GM23338 (cell line): ENCODE data around the gene RNF151. TPM values are rescaled to one million over a fixed set of nuclear protein-coding genes. Genes with fewer than 3 reads are reported as not detected.

Source experiments
- ATAC-seq: fragments of 200-7000 bp; cut with Tn5 transposase; 3 replicates; pipeline ENCODE4 v1.9.1; 2020
- DNase-seq: peaks from one replicate; pipeline ENCODE4 v3.0.0-alpha.2; 2015; ENCODE audit warnings: low spot score
- H2AFZ ChIP-seq: fragments of 200-600 bp; sonication (generic); 2 replicates; pipeline ENCODE4 v1.8.0; 2016; ENCODE audit warnings: antibody characterized with exemption, mild to moderate bottlenecking, moderate library complexity
- H3F3A ChIP-seq: fragments of 200-600 bp; sonication (generic); replicated peaks from 2 replicates; pipeline ENCODE4 v1.8.0; 2017; ENCODE audit warnings: antibody characterized with exemption, mixed run types, low read depth
- H3K27ac ChIP-seq: fragments of 200-600 bp; sonication (generic); 2 replicates; pipeline ENCODE4 v1.6.1; 2016; ENCODE audit warnings: low read depth
- H3K27me3 ChIP-seq: fragments of 200-600 bp; sonication (generic); 2 replicates; pipeline ENCODE4 v1.8.0; 2016; ENCODE audit warnings: mild to moderate bottlenecking, mixed run types, moderate library complexity; ENCODE audit not compliant: insufficient read depth
- H3K36me3 ChIP-seq: fragments of 200-600 bp; sonication (generic); 2 replicates; pipeline ENCODE4 v1.8.0; 2016; ENCODE audit warnings: mild to moderate bottlenecking; ENCODE audit not compliant: insufficient read depth
- H3K4me1 ChIP-seq: fragments of 200-600 bp; sonication (generic); 2 replicates; pipeline ENCODE4 v1.8.0; 2016; ENCODE audit warnings: mild to moderate bottlenecking, moderate library complexity; ENCODE audit not compliant: insufficient read depth
- H3K4me2 ChIP-seq: fragments of 200-600 bp; sonication (generic); 2 replicates; pipeline ENCODE4 v1.7.1; 2017; ENCODE audit warnings: mixed run types
- H3K4me3 ChIP-seq: fragments of 200-600 bp; sonication (generic); 2 replicates; pipeline ENCODE4 v1.6.1; 2016; ENCODE audit warnings: mixed run types
- H3K79me2 ChIP-seq: fragments of 200-600 bp; sonication (generic); replicated peaks from 2 replicates; pipeline ENCODE4 v1.8.0; 2017; ENCODE audit warnings: mild to moderate bottlenecking; ENCODE audit not compliant: insufficient read depth
- H3K9me2 ChIP-seq: fragments of 200-600 bp; sonication (generic); 2 replicates; pipeline ENCODE4 v1.8.0; 2017; ENCODE audit not compliant: insufficient read depth
- H4K20me1 ChIP-seq: fragments of 200-600 bp; sonication (generic); replicated peaks from 2 replicates; pipeline ENCODE4 v1.8.0; 2017; ENCODE audit warnings: mild to moderate bottlenecking; ENCODE audit not compliant: insufficient read depth
- H3K27ac Mint-ChIP-seq: 2 replicates; pipeline ENCODE4 v1.8.0; 2020; ENCODE audit warnings: inconsistent platforms, mild to moderate bottlenecking, moderate library complexity, mixed read lengths
- H3K27me3 Mint-ChIP-seq: 3 replicates; pipeline ENCODE4 v1.8.0; 2022; ENCODE audit warnings: low read depth, mild to moderate bottlenecking, moderate library complexity, mixed read lengths, inconsistent platforms; ENCODE audit not compliant: insufficient read depth, poor library complexity
- H3K36me3 Mint-ChIP-seq: 3 replicates; pipeline ENCODE4 v1.8.0; 2021; ENCODE audit warnings: low read depth, mild to moderate bottlenecking, inconsistent platforms, moderate library complexity, mixed read lengths
- H3K4me1 Mint-ChIP-seq: 3 replicates; pipeline ENCODE4 v1.8.0; 2020; ENCODE audit warnings: mild to moderate bottlenecking, inconsistent platforms, mixed read lengths
- H3K4me3 Mint-ChIP-seq: 3 replicates; pipeline ENCODE4 v1.8.0; 2021; ENCODE audit warnings: moderate library complexity, mild to moderate bottlenecking, inconsistent platforms, mixed read lengths
- H3K9me3 Mint-ChIP-seq: 3 replicates; pipeline ENCODE4 v1.8.0; 2020; ENCODE audit warnings: moderate library complexity, mild to moderate bottlenecking, inconsistent platforms, mixed read lengths
- CREB1 ChIP-seq: fragments of 250-450 bp; sonication (Bioruptor Pico); IDR thresholded peaks from 2 replicates; pipeline ENCODE4 v1.5.0; 2020; ENCODE audit warnings: low read depth, mild to moderate bottlenecking, moderate library complexity
- EZH2 ChIP-seq: fragments of 200-600 bp; sonication (generic); IDR thresholded peaks from one replicate; pipeline ENCODE4 v1.8.0; 2017; ENCODE audit warnings: antibody characterized with exemption, mild to moderate bottlenecking, low read depth; ENCODE audit not compliant: unreplicated experiment
- EZH2phosphoT487 ChIP-seq: fragments of 200-600 bp; sonication (generic); IDR thresholded peaks from one replicate; pipeline ENCODE4 v1.8.1; 2018; ENCODE audit warnings: antibody characterized with exemption; ENCODE audit not compliant: unreplicated experiment
- JUNB ChIP-seq: IDR thresholded peaks from one replicate; pipeline ENCODE4 v1.6.1; 2016; ENCODE audit warnings: antibody characterized with exemption; ENCODE audit not compliant: unreplicated experiment
- NANOG ChIP-seq: IDR thresholded peaks from 2 replicates; pipeline ENCODE4 v1.6.1; 2016; ENCODE audit warnings: antibody characterized with exemption, borderline replicate concordance
- POLR2AphosphoS5 ChIP-seq: IDR thresholded peaks from 2 replicates; pipeline ENCODE4 v1.6.1; 2016; ENCODE audit warnings: antibody characterized with exemption, low read depth
- STAT1 ChIP-seq: IDR thresholded peaks from one replicate; pipeline ENCODE4 v1.6.1; 2016; ENCODE audit warnings: antibody characterized with exemption; ENCODE audit not compliant: unreplicated experiment
- ZNF114 ChIP-seq: fragments of 250-450 bp; sonication (Bioruptor Pico); IDR thresholded peaks from 2 replicates; pipeline ENCODE4 v1.5.0; 2020; ENCODE audit warnings: mild to moderate bottlenecking, moderate library complexity
- ZNF331 ChIP-seq: fragments of 250-450 bp; sonication (Bioruptor Pico); IDR thresholded peaks from 2 replicates; pipeline ENCODE4 v1.5.0; 2020; ENCODE audit warnings: low read depth, mild to moderate bottlenecking, moderate library complexity
- polyA plus RNA-seq: library from polyadenylated mRNA; unstranded; fragments of >200 nt; fragmentation: Nextera tagmentation; extraction: Ambion mirVana; gene quantifications from 2 replicates; pipeline ENCODE4 v1.2.1, GENCODE V29; 2016
- total RNA-seq: library from RNA; depleted of rRNA; stranded (reverse); fragments of >200 nt; shearing (Covaris generic); gene quantifications from 2 replicates; pipeline ENCODE4 v1.2.3, GENCODE V29; 2014
- TF ChIP-seq, protein P1 (sequence below), 2 experiments: fragments of 200-600 bp in 1 of 2; sonication (generic) in 1 of 2; conservative IDR thresholded peaks; 2 replicates each; pipeline versions ENCODE4 v1.5.1 to v1.6.1; 2016 to 2017; ENCODE audit warnings: antibody characterized with exemption in 2 of 2, low read depth in 2 of 2, mild to moderate bottlenecking in 2 of 2, moderate library complexity in 1 of 2
- TF ChIP-seq, protein P2 (sequence below): IDR thresholded peaks from 2 replicates; pipeline ENCODE4 v1.6.1; 2016; ENCODE audit warnings: antibody characterized with exemption
- TF ChIP-seq, protein P3 (sequence below): IDR thresholded peaks from one replicate; pipeline ENCODE4 v1.6.1; 2018; ENCODE audit warnings: antibody characterized with exemption; ENCODE audit not compliant: unreplicated experiment
- TF ChIP-seq, protein P4 (sequence below): fragments of 250-450 bp; sonication (Bioruptor Pico); IDR thresholded peaks from 2 replicates; pipeline ENCODE4 v1.5.0; 2020; ENCODE audit warnings: mild to moderate bottlenecking, moderate library complexity

RNF151 gene
- total and polyA plus RNA-seq, 2 experiments from 2014 or later, result not detected

DNA sequence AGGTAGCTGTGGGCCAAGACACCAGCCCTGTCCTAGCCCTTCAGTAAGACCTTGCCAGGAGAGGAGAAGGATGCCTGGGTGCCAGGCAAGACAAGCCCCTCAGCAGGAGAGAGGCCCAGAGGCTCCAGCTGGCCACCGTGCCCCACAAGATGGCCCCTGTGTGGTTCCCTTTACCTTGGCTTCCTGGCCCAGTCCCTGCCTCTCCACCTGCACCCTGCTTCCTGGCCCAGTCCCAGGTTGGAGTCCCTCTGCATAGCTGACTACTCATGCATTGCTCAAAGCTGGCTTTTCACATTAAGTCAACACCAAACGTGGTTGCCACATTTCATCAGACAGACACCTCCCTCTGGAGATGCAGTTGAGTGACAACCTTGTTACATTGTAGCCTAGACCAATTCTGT is 27.1 kb downstream of the RNF151 start:
- H3K4me2 ChIP-seq, result peak overlapping the region; percentile 88; the same call in 1 of the 2 replicates
- peaks cover 12% of the 10 kb centered on the region for H3K4me1 Mint-ChIP-seq
- no peaks in the 10 kb centered on the region; the same call in 1 of the 2 replicates for H3K36me3 ChIP-seq
- H3K9me2 ChIP-seq, result no peaks in the 10 kb centered on the region
- peaks cover 16% of the 10 kb centered on the region for H3F3A ChIP-seq
- no peak overlapping the region for H3K27ac Mint-ChIP-seq
- peaks cover 23% of the 10 kb centered on the region for H3K27me3 Mint-ChIP-seq
- peak overlapping the region; percentile 68 for H3K4me3 Mint-ChIP-seq
- peaks cover 16% of the 10 kb centered on the region for H3K36me3 Mint-ChIP-seq
- H3K9me3 Mint-ChIP-seq, result no peaks in the 10 kb centered on the region
- peaks cover 4% of the 10 kb centered on the region; the same call in 1 of the 2 replicates for H3K79me2 ChIP-seq
- no peak overlapping the region for H2AFZ ChIP-seq
- no peak for ATAC-seq
- H3K27ac ChIP-seq, result no peak overlapping the region
- no peak for TF ChIP-seq EZH2phosphoT487
- TF ChIP-seq, protein P1, sequence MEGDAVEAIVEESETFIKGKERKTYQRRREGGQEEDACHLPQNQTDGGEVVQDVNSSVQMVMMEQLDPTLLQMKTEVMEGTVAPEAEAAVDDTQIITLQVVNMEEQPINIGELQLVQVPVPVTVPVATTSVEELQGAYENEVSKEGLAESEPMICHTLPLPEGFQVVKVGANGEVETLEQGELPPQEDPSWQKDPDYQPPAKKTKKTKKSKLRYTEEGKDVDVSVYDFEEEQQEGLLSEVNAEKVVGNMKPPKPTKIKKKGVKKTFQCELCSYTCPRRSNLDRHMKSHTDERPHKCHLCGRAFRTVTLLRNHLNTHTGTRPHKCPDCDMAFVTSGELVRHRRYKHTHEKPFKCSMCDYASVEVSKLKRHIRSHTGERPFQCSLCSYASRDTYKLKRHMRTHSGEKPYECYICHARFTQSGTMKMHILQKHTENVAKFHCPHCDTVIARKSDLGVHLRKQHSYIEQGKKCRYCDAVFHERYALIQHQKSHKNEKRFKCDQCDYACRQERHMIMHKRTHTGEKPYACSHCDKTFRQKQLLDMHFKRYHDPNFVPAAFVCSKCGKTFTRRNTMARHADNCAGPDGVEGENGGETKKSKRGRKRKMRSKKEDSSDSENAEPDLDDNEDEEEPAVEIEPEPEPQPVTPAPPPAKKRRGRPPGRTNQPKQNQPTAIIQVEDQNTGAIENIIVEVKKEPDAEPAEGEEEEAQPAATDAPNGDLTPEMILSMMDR (conservative IDR thresholded peaks at IDR 0.05; ENCODE audit: low read depth in 2 of 2), result no peak
- TF ChIP-seq, protein P2, sequence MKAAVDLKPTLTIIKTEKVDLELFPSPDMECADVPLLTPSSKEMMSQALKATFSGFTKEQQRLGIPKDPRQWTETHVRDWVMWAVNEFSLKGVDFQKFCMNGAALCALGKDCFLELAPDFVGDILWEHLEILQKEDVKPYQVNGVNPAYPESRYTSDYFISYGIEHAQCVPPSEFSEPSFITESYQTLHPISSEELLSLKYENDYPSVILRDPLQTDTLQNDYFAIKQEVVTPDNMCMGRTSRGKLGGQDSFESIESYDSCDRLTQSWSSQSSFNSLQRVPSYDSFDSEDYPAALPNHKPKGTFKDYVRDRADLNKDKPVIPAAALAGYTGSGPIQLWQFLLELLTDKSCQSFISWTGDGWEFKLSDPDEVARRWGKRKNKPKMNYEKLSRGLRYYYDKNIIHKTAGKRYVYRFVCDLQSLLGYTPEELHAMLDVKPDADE, result no peak
- TF ChIP-seq, protein P3, sequence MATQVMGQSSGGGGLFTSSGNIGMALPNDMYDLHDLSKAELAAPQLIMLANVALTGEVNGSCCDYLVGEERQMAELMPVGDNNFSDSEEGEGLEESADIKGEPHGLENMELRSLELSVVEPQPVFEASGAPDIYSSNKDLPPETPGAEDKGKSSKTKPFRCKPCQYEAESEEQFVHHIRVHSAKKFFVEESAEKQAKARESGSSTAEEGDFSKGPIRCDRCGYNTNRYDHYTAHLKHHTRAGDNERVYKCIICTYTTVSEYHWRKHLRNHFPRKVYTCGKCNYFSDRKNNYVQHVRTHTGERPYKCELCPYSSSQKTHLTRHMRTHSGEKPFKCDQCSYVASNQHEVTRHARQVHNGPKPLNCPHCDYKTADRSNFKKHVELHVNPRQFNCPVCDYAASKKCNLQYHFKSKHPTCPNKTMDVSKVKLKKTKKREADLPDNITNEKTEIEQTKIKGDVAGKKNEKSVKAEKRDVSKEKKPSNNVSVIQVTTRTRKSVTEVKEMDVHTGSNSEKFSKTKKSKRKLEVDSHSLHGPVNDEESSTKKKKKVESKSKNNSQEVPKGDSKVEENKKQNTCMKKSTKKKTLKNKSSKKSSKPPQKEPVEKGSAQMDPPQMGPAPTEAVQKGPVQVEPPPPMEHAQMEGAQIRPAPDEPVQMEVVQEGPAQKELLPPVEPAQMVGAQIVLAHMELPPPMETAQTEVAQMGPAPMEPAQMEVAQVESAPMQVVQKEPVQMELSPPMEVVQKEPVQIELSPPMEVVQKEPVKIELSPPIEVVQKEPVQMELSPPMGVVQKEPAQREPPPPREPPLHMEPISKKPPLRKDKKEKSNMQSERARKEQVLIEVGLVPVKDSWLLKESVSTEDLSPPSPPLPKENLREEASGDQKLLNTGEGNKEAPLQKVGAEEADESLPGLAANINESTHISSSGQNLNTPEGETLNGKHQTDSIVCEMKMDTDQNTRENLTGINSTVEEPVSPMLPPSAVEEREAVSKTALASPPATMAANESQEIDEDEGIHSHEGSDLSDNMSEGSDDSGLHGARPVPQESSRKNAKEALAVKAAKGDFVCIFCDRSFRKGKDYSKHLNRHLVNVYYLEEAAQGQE, result no peak
- TF ChIP-seq EZH2, result no peak
- no peak for TF ChIP-seq ZNF331 (CRISPR knock-in tag)
- TF ChIP-seq NANOG, result no peak
- TF ChIP-seq ZNF114 (CRISPR knock-in tag), result no peak
- no peak for TF ChIP-seq POLR2AphosphoS5
- no peak for TF ChIP-seq STAT1
- TF ChIP-seq CREB1 (CRISPR knock-in tag), result no peak
- TF ChIP-seq JUNB, result no peak
- TF ChIP-seq, protein P4, sequence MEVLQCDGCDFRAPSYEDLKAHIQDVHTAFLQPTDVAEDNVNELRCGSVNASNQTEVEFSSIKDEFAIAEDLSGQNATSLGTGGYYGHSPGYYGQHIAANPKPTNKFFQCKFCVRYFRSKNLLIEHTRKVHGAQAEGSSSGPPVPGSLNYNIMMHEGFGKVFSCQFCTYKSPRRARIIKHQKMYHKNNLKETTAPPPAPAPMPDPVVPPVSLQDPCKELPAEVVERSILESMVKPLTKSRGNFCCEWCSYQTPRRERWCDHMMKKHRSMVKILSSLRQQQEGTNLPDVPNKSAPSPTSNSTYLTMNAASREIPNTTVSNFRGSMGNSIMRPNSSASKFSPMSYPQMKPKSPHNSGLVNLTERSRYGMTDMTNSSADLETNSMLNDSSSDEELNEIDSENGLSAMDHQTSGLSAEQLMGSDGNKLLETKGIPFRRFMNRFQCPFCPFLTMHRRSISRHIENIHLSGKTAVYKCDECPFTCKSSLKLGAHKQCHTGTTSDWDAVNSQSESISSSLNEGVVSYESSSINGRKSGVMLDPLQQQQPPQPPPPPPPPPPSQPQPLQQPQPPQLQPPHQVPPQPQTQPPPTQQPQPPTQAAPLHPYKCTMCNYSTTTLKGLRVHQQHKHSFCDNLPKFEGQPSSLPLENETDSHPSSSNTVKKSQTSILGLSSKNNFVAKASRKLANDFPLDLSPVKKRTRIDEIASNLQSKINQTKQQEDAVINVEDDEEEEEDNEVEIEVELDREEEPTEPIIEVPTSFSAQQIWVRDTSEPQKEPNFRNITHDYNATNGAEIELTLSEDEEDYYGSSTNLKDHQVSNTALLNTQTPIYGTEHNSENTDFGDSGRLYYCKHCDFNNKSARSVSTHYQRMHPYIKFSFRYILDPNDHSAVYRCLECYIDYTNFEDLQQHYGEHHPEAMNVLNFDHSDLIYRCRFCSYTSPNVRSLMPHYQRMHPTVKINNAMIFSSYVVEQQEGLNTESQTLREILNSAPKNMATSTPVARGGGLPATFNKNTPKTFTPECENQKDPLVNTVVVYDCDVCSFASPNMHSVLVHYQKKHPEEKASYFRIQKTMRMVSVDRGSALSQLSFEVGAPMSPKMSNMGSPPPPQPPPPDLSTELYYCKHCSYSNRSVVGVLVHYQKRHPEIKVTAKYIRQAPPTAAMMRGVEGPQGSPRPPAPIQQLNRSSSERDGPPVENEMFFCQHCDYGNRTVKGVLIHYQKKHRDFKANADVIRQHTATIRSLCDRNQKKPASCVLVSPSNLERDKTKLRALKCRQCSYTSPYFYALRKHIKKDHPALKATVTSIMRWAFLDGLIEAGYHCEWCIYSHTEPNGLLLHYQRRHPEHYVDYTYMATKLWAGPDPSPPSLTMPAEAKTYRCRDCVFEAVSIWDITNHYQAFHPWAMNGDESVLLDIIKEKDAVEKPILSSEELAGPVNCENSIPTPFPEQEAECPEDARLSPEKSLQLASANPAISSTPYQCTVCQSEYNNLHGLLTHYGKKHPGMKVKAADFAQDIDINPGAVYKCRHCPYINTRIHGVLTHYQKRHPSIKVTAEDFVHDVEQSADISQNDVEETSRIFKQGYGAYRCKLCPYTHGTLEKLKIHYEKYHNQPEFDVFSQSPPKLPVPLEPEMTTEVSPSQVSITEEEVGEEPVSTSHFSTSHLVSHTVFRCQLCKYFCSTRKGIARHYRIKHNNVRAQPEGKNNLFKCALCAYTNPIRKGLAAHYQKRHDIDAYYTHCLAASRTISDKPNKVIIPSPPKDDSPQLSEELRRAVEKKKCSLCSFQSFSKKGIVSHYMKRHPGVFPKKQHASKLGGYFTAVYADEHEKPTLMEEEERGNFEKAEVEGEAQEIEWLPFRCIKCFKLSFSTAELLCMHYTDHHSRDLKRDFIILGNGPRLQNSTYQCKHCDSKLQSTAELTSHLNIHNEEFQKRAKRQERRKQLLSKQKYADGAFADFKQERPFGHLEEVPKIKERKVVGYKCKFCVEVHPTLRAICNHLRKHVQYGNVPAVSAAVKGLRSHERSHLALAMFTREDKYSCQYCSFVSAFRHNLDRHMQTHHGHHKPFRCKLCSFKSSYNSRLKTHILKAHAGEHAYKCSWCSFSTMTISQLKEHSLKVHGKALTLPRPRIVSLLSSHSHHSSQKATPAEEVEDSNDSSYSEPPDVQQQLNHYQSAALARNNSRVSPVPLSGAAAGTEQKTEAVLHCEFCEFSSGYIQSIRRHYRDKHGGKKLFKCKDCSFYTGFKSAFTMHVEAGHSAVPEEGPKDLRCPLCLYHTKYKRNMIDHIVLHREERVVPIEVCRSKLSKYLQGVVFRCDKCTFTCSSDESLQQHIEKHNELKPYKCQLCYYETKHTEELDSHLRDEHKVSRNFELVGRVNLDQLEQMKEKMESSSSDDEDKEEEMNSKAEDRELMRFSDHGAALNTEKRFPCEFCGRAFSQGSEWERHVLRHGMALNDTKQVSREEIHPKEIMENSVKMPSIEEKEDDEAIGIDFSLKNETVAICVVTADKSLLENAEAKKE, result no peak
- H3K4me3 ChIP-seq, result 0 out of 2 replicates have a peak overlapping the region, but pooled peaks have one; percentile 69
- no peak for DNase-seq
- H3K4me1 ChIP-seq, result peaks cover 7% of the 10 kb centered on the region; the same call in 1 of the 2 replicates
- peaks cover 23% of the 10 kb centered on the region for H3K27me3 ChIP-seq
- no peaks in the 10 kb centered on the region; the same call in 1 of the 2 replicates for H4K20me1 ChIP-seq
